Esophagus squamous epithelium (tissue), 4 donors: ENCODE data around the gene SPNS2.

Experiments used
- POLR2A ChIP-seq, 4 donors: fragments of 450-650 bp; IDR thresholded peaks; one replicate each; pipeline ENCODE4 v1.6.1; 2017; ENCODE audit warnings: antibody characterized with exemption in 4 of 4, mild to moderate bottlenecking in 4 of 4, moderate library complexity in 3 of 4
- TF ChIP-seq, protein P1 (sequence below), 6 experiments: fragments of 450-650 bp in 4 of 6; fragments of 200-600 bp in 2 of 6; sonication (generic) in 2 of 6; IDR thresholded peaks; one replicate each; pipeline ENCODE4 v1.5.1; 2016 to 2019; ENCODE audit warnings: antibody characterized with exemption in 6 of 6, mild to moderate bottlenecking in 4 of 6, moderate library complexity in 4 of 6

DNA sequence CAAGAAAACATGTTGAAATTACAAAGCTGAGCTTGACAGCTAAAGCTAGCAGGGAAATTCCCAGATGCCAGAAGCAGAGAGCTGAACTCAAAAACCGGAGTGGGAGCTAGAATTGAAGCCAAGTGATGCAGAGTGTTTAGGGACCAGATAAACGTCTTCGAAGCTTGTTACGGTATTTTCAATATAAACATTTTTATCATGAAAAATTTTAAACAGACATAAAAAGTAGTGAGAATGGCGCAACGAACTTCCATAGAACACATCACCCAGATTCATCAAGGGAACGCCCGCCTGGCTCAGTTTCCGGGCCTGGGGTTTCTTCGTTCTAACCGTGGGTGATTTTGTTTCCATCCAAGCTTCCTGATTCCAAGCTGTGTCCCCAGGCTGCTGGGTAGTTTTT lies 18.1 kb downstream of the SPNS2 start:
- TF ChIP-seq, protein P1, sequence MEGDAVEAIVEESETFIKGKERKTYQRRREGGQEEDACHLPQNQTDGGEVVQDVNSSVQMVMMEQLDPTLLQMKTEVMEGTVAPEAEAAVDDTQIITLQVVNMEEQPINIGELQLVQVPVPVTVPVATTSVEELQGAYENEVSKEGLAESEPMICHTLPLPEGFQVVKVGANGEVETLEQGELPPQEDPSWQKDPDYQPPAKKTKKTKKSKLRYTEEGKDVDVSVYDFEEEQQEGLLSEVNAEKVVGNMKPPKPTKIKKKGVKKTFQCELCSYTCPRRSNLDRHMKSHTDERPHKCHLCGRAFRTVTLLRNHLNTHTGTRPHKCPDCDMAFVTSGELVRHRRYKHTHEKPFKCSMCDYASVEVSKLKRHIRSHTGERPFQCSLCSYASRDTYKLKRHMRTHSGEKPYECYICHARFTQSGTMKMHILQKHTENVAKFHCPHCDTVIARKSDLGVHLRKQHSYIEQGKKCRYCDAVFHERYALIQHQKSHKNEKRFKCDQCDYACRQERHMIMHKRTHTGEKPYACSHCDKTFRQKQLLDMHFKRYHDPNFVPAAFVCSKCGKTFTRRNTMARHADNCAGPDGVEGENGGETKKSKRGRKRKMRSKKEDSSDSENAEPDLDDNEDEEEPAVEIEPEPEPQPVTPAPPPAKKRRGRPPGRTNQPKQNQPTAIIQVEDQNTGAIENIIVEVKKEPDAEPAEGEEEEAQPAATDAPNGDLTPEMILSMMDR (IDR thresholded peaks at IDR 0.05) = no peak
- TF ChIP-seq POLR2A (IDR thresholded peaks at IDR 0.05) = no peak
